ENCODE measurements around the gene ERGIC3. TPM values are rescaled to one million over a fixed set of nuclear protein-coding genes. Genes with fewer than 3 reads are reported as not detected.
A peak's percentile ranks its signal among the peaks of the same experiment; 100 is the strongest.
"Not testable (repeated sequence)": the region's sequence is repeated elsewhere in the genome, so short reads cannot be mapped to it uniquely, and the experiment has no call there.

ERGIC3 gene
- total and polyA plus RNA-seq, 2 experiments from 2014 or later, result 309 to 369 TPM

DNA sequence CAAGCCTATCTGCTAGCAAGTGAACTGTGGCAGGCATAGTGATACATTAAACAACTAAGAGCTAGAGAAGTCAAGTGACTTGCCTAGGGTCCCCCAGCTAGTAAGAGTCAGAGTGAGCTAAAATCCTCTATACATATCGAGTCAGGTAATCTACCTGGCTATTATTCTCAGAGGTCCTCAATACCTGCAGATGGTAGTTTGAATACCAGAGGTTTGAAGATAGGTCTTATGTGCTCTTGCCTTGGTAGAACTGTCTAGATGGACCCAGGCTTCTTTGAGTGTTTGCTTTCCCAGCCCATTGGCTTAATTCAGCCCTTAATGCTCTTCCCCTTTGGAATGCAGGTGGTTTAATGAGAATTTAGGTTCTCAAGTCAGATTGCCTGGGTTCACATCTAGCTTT is 1.1 kb downstream of the ERGIC3 start:
- no peaks in the 10 kb centered on the region for H3K27me3 ChIP-seq
- no peak for DNase-seq (ENCODE audit: low spot score)
- H4K20me1 ChIP-seq (ENCODE audit: insufficient read depth, poor library complexity, severe bottlenecking), result no peaks in the 10 kb centered on the region
- no peak overlapping the region for H3K27ac ChIP-seq
- H3K4me1 ChIP-seq (ENCODE audit: insufficient read depth), result peaks cover 10% of the 10 kb centered on the region
- H3K79me2 ChIP-seq, result peaks cover 6% of the 10 kb centered on the region
- WGBS (ENCODE audit: low lambda C conversion rate, missing lambda C conversion rate), result 100% methylated on average over 1 of the region's 1 CpG
- no peaks in the 10 kb centered on the region for H3K36me3 ChIP-seq (replicated peaks; ENCODE audit: insufficient read depth, low read depth)
- no peak overlapping the region for H2AFZ ChIP-seq
- H3K9me3 ChIP-seq (ENCODE audit: low read depth), result no peaks in the 10 kb centered on the region
- TF ChIP-seq EZH2phosphoT487 (IDR thresholded peaks at IDR 0.05; ENCODE audit: low read depth, severe bottlenecking, unreplicated experiment), result no peak
- TF ChIP-seq, protein P1, sequence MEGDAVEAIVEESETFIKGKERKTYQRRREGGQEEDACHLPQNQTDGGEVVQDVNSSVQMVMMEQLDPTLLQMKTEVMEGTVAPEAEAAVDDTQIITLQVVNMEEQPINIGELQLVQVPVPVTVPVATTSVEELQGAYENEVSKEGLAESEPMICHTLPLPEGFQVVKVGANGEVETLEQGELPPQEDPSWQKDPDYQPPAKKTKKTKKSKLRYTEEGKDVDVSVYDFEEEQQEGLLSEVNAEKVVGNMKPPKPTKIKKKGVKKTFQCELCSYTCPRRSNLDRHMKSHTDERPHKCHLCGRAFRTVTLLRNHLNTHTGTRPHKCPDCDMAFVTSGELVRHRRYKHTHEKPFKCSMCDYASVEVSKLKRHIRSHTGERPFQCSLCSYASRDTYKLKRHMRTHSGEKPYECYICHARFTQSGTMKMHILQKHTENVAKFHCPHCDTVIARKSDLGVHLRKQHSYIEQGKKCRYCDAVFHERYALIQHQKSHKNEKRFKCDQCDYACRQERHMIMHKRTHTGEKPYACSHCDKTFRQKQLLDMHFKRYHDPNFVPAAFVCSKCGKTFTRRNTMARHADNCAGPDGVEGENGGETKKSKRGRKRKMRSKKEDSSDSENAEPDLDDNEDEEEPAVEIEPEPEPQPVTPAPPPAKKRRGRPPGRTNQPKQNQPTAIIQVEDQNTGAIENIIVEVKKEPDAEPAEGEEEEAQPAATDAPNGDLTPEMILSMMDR (IDR thresholded peaks at IDR 0.05; ENCODE audit: poor library complexity), result no peak
- no peak for TF ChIP-seq EZH2 (IDR thresholded peaks at IDR 0.05; ENCODE audit: borderline replicate concordance)
- H3K4me3 ChIP-seq, result no peak overlapping the region
- no peaks in the 10 kb centered on the region for H3K9me2 ChIP-seq (replicated peaks; ENCODE audit: insufficient read depth)
- H3K4me2 ChIP-seq, result peak overlapping the region; percentile 82

DNA sequence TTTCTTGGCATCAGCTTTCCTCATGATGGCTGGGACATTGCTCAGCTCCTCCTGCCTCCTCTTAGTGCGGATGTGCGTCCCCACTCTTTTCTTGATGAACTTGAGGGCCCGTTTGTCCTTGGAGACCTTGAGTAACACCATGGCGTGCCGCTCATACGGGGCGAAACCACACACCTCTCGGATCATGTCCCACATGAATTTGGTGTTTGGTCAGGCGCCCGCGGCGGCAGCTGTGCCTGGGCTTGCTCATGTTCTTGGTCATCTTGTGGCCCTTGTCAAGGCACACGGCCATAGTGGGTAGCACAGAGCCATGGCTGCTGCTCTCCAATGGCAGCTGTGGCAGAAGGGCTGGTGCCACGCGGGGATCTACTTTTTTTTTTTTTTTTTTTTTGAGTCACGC is 2.6 kb downstream of the ERGIC3 start:
- Histone ChIP-seq H2AFZ (no peak overlapping the region), H4K20me1 (ENCODE audit: insufficient read depth, poor library complexity, severe bottlenecking) (no peaks in the 10 kb centered on the region), H3K9me2 (replicated peaks; ENCODE audit: insufficient read depth) (no peaks in the 10 kb centered on the region), H3K36me3 (replicated peaks; ENCODE audit: insufficient read depth, low read depth) (no peaks in the 10 kb centered on the region), H3K4me2 (no peak overlapping the region), H3K4me1 (ENCODE audit: insufficient read depth) (peaks cover 10% of the 10 kb centered on the region), H3K4me3 (no peak overlapping the region), H3K27me3 (no peaks in the 10 kb centered on the region), H3K27ac (no peak overlapping the region), H3K9me3 (ENCODE audit: low read depth) (no peaks in the 10 kb centered on the region), H3K79me2 (peaks cover 6% of the 10 kb centered on the region)
- 96% methylated on average over 15 of the region's 16 CpGs for WGBS (ENCODE audit: low lambda C conversion rate, missing lambda C conversion rate)
- no peak for TF ChIP-seq EZH2 (IDR thresholded peaks at IDR 0.05; ENCODE audit: borderline replicate concordance)
- TF ChIP-seq, protein P1 (IDR thresholded peaks at IDR 0.05; ENCODE audit: poor library complexity), result no peak
- TF ChIP-seq EZH2phosphoT487 (IDR thresholded peaks at IDR 0.05; ENCODE audit: low read depth, severe bottlenecking, unreplicated experiment), result no peak
- DNase-seq (ENCODE audit: low spot score), result no peak

DNA sequence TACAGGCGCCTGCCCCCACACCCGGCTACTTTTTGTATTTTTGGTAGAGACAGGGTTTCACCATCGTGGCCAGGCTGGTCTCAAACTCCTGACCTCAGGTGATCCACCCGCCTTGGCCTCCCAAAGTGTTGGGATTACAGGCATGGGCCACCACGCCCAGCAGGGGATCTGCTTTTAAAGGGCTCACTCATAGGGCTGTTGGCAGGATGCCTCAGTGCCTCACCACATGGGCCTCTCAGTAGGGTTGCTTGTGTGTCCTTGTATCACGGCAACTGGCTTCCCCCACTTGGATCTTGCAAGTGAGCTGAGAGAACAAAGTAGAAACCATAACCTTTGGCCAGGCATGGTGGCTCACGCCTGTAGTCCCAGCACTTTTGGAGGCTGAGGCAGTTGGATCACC is 3.1 kb downstream of the ERGIC3 start:
- H2AFZ ChIP-seq; DNase-seq (ENCODE audit: low spot score); H3K4me2 ChIP-seq; H3K27me3 ChIP-seq; H3K9me3 ChIP-seq (ENCODE audit: low read depth); H4K20me1 ChIP-seq (ENCODE audit: insufficient read depth, poor library complexity, severe bottlenecking); H3K27ac ChIP-seq; H3K4me3 ChIP-seq; H3K9me2 ChIP-seq (replicated peaks; ENCODE audit: insufficient read depth); H3K79me2 ChIP-seq; H3K36me3 ChIP-seq (replicated peaks; ENCODE audit: insufficient read depth, low read depth): not testable (repeated sequence)
- peaks cover 10% of the 10 kb centered on the region for H3K4me1 ChIP-seq (ENCODE audit: insufficient read depth)
- 99% methylated on average over 7 of the region's 7 CpGs for WGBS (ENCODE audit: low lambda C conversion rate, missing lambda C conversion rate)

DNA sequence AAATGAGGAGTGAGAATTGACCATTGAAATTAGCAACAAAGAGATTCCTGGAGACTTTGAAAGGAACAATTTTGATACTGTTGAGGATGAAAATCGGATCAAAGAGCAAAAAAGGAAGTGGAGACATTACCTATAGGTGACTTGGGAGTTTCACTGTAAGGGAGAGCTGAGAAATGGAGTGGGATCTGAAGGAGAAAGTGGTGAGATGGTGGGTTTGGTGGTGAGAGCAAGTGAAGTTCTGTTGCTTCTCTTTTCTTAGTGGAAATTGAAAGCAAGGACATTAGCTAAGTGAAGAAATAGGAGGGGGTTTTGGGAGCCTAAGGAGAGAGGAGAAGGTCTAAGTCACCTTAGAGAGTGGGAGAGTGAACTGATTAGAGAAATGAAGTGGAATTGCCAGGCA is 4.2 kb downstream of the ERGIC3 start:
- no peaks in the 10 kb centered on the region for H4K20me1 ChIP-seq (ENCODE audit: insufficient read depth, poor library complexity, severe bottlenecking)
- H3K79me2 ChIP-seq, result peaks cover 6% of the 10 kb centered on the region
- no peaks in the 10 kb centered on the region for H3K9me2 ChIP-seq (replicated peaks; ENCODE audit: insufficient read depth)
- H3K36me3 ChIP-seq (replicated peaks; ENCODE audit: insufficient read depth, low read depth), result no peaks in the 10 kb centered on the region
- H3K27me3 ChIP-seq, result no peaks in the 10 kb centered on the region
- H3K9me3 ChIP-seq (ENCODE audit: low read depth), result no peaks in the 10 kb centered on the region
- H3K4me2 ChIP-seq, result no peak overlapping the region
- 86% methylated on average over 1 of the region's 1 CpG for WGBS (ENCODE audit: low lambda C conversion rate, missing lambda C conversion rate)
- TF ChIP-seq, protein P1 (IDR thresholded peaks at IDR 0.05; ENCODE audit: poor library complexity), result no peak
- TF ChIP-seq EZH2phosphoT487 (IDR thresholded peaks at IDR 0.05; ENCODE audit: low read depth, severe bottlenecking, unreplicated experiment) (no peak), EZH2 (IDR thresholded peaks at IDR 0.05; ENCODE audit: borderline replicate concordance) (no peak)
- no peak overlapping the region for H3K27ac ChIP-seq
- DNase-seq (ENCODE audit: low spot score), result no peak
- peaks cover 10% of the 10 kb centered on the region for H3K4me1 ChIP-seq (ENCODE audit: insufficient read depth)
- H2AFZ ChIP-seq, result no peak overlapping the region
- no peak overlapping the region for H3K4me3 ChIP-seq

Measured in hepatocyte (in vitro differentiated cells).